Liver (tissue), 3 donors: ENCODE measurements around the gene CUX1.

Experiments used
- ATF3 ChIP-seq: IDR thresholded peaks from 2 replicates; pipeline ENCODE4 v1.6.1; 2016; ENCODE audit warnings: antibody characterized with exemption
- CTCF ChIP-seq: fragments of 150-350 bp; IDR thresholded peaks from 2 replicates; pipeline ENCODE4 v1.5.1; 2017; ENCODE audit warnings: improper control_type of control experiment, low read depth, low read length; ENCODE audit not compliant: missing input control
- EGR1 ChIP-seq, 2 donors: IDR thresholded peaks; 2 replicates each; pipeline ENCODE4 v1.6.1; 2016 to 2018; ENCODE audit warnings: antibody characterized with exemption in 2 of 2, low read depth in 2 of 2
- JUND ChIP-seq, 2 donors: IDR thresholded peaks; 2 replicates each; pipeline ENCODE4 v1.6.1; 2016; ENCODE audit warnings: antibody characterized with exemption in 2 of 2
- MAX ChIP-seq: IDR thresholded peaks from 2 replicates; pipeline ENCODE4 v1.6.1; 2016; ENCODE audit warnings: antibody characterized with exemption
- NR2F2 ChIP-seq: IDR thresholded peaks from 2 replicates; pipeline ENCODE4 v1.6.1; 2016; ENCODE audit warnings: antibody characterized with exemption
- RAD21 ChIP-seq, 2 donors: IDR thresholded peaks; 2 replicates each; pipeline ENCODE4 v1.6.1; 2016; ENCODE audit warnings: antibody characterized with exemption in 2 of 2, mild to moderate bottlenecking in 2 of 2
- REST ChIP-seq: IDR thresholded peaks from 2 replicates; pipeline ENCODE4 v1.6.1; 2016; ENCODE audit warnings: antibody characterized with exemption, mild to moderate bottlenecking
- RXRA ChIP-seq, 2 donors: IDR thresholded peaks; 2 replicates each; pipeline ENCODE4 v1.6.1; 2017 to 2018; ENCODE audit warnings: antibody characterized with exemption in 2 of 2, mild to moderate bottlenecking in 1 of 2
- SP1 ChIP-seq: IDR thresholded peaks from 2 replicates; pipeline ENCODE4 v1.6.1; 2018; ENCODE audit warnings: antibody characterized with exemption, mild to moderate bottlenecking
- TAF1 ChIP-seq: conservative IDR thresholded peaks from 2 replicates; pipeline ENCODE4 v1.6.1; 2016; ENCODE audit warnings: antibody characterized with exemption, mild to moderate bottlenecking
- YY1 ChIP-seq: IDR thresholded peaks from 2 replicates; pipeline ENCODE4 v1.6.1; 2016; ENCODE audit warnings: antibody characterized with exemption, mild to moderate bottlenecking
- ZBTB33 ChIP-seq: IDR thresholded peaks from 2 replicates; pipeline ENCODE4 v1.6.1; 2016; ENCODE audit warnings: antibody characterized with exemption
- donor health status: healthy.
- donor health status: healthy.

DNA sequence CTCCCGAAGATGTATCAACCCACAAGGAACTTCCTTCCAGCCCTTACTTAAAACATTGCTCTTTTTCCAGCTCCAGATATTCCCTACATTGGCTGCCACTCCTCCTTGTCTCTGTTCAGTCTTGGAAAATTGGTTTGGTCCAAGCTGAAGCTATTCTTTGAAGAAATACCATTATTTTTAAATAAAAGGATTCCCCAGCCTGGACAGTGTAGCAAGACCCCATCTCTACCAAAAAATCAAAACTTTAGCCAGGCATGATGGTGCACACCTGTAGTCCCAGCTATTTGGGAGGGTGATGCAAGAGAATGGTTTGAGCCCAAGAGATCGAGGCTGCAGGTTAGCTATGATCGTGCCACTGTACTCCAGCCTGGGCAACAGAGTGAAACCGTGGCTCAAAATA is 159.8 kb downstream of the CUX1 start:
- no peak for TF ChIP-seq CTCF
- no peak for TF ChIP-seq REST
- no peak for TF ChIP-seq EGR1 (IDR thresholded peaks at IDR 0.05; ENCODE audit: low read depth in 2 of 2)
- no peak for TF ChIP-seq YY1
- TF ChIP-seq RAD21 (IDR thresholded peaks at IDR 0.05), result no peak
- TF ChIP-seq SP1, result no peak
- TF ChIP-seq MAX, result no peak
- no peak for TF ChIP-seq TAF1
- no peak for TF ChIP-seq JUND (IDR thresholded peaks at IDR 0.05)
- TF ChIP-seq ZBTB33, result no peak
- TF ChIP-seq ATF3, result no peak
- TF ChIP-seq NR2F2, result no peak
- TF ChIP-seq RXRA (IDR thresholded peaks at IDR 0.05), result no peak
